Esophagus (tissue), 2 donors: ENCODE results near the gene RET. TPM values are rescaled to one million over a fixed set of nuclear protein-coding genes. Genes with fewer than 3 reads are reported as not detected.

Source experiments
- H3K27ac ChIP-seq, 2 donors: one replicate each; pipeline ENCODE4 v1.5.1; 2013; ENCODE audit warnings: low read depth in 2 of 2, mild to moderate bottlenecking in 2 of 2, inconsistent platforms in 1 of 2, low read length in 1 of 2, moderate library complexity in 1 of 2
- H3K27me3 ChIP-seq, 2 donors: one replicate each; pipeline ENCODE4 v1.6.1; 2013; ENCODE audit warnings: low read length in 2 of 2, control low read depth in 1 of 2, mild to moderate bottlenecking in 1 of 2; ENCODE audit not compliant: insufficient read depth in 2 of 2, control insufficient read depth in 1 of 2
- H3K36me3 ChIP-seq, 2 donors: one replicate each; pipeline ENCODE4 v1.6.1; 2013; ENCODE audit warnings: low read length in 1 of 2; ENCODE audit not compliant: control insufficient read depth in 2 of 2, insufficient read depth in 2 of 2
- H3K4me1 ChIP-seq, 2 donors: one replicate each; pipeline ENCODE4 v1.6.1; 2013; ENCODE audit warnings: low read length in 1 of 2; ENCODE audit not compliant: control insufficient read depth in 2 of 2, insufficient read depth in 2 of 2
- H3K4me3 ChIP-seq, 2 donors: one replicate each; pipeline ENCODE4 v1.5.1; 2013; ENCODE audit warnings: low read length in 2 of 2, mild to moderate bottlenecking in 2 of 2, low read depth in 1 of 2, moderate library complexity in 1 of 2
- H3K9me3 ChIP-seq, 2 donors: one replicate each; pipeline ENCODE4 v1.6.1; 2013; ENCODE audit warnings: mild to moderate bottlenecking in 2 of 2, low read depth in 1 of 2, low read length in 1 of 2, moderate library complexity in 1 of 2; ENCODE audit not compliant: control insufficient read depth in 2 of 2, insufficient read depth in 1 of 2
- WGBS, 2 donors: extraction: QIAGEN DNeasy Blood & Tissue Kit; methylation state at CpG; one replicate each; pipeline ENCODE4 v1.1.7; 2013; 5-methylcytosine and 5-hydroxymethylcytosine counted together
- polyA plus RNA-seq, 2 donors: library from polyadenylated mRNA; stranded (reverse); fragments of 200-250 nt; gene quantifications; one replicate each; pipeline ENCODE4 v1.2.3, GENCODE V29; 2013
- donor health status: healthy with polysubstance abuse.
- donor health status: Bipolar disorder and iron deficiency.

Gene RET
- polyA plus RNA-seq, 2 donors: 0.07 to 0.10 TPM

- H3K27me3 ChIP-seq: no peaks in the 10 kb centered on the region
- 77 to 80% methylated on average over 13 to 15 of the region's 15 CpGs for WGBS, 2 donors
These were observed 37.9 kb upstream of the RET start for GRCh38 chr10:43038783-43039623.

DNA sequence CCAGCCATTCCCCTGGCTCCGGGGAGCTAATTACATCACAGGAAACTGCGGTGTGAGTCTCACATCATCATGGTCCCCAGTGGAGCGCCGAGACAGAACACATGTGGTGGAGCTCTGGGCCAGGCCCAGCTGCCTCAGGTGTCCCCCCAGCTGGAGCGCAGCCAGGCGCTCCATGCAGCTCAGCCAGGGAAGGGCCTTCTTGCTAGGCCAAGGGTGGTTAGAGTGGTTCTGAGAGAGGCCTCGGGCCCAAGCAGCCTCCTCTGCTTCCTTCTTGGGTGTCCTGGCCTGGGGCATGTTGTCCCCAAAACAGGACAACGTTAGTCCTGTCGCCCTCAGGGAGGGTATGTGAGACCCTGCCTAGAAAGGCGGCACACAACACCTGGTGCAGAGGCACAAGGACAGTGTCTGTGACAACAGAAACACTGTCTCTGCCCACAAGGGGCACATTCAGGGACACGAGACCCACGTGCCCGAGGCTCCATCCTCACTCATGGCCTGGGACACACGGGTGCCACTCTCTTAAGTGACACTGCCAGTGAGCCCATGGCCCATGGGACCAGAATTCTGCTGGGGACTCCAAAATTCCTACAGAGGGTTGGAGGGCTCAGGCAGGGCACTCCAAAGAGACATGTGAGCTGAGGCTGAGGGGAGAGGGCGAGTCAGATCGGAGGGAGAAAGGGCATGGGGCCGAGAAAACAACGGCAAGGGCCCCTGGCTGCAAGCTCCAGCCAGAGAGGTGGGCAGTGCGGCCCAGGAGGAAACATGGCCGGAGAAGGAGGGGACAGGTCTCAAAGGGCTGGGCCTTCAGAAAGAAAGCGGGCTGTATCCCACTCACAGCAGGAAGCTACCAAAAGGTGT lies 37.0 kb upstream of the RET start:
- Histone ChIP-seq H3K4me1 (no peaks in the 10 kb centered on the region), H3K9me3 (no peaks in the 10 kb centered on the region), H3K36me3 (no peaks in the 10 kb centered on the region), H3K4me3 (no peak overlapping the region), H3K27ac (no peak overlapping the region), H3K27me3 (no peaks in the 10 kb centered on the region)
- 83 to 86% methylated on average over 21 of the region's 21 CpGs for WGBS, 2 donors

More at GRCh38 chr10:43038783-43039623, 37.9 kb upstream of the RET start:
- H3K27ac ChIP-seq: no peak overlapping the region
- H3K36me3 ChIP-seq: no peaks in the 10 kb centered on the region
- H3K4me1 ChIP-seq: no peaks in the 10 kb centered on the region
- no peaks in the 10 kb centered on the region for H3K9me3 ChIP-seq
- no peak overlapping the region for H3K4me3 ChIP-seq

GRCh38 chr10:43040482-43041256 lies 36.2 kb upstream of the RET start:
- no peak overlapping the region for H3K27ac ChIP-seq
- no peaks in the 10 kb centered on the region for H3K9me3 ChIP-seq
- WGBS, 2 donors: 89% methylated on average over 5 to 6 of the region's 6 CpGs

DNA sequence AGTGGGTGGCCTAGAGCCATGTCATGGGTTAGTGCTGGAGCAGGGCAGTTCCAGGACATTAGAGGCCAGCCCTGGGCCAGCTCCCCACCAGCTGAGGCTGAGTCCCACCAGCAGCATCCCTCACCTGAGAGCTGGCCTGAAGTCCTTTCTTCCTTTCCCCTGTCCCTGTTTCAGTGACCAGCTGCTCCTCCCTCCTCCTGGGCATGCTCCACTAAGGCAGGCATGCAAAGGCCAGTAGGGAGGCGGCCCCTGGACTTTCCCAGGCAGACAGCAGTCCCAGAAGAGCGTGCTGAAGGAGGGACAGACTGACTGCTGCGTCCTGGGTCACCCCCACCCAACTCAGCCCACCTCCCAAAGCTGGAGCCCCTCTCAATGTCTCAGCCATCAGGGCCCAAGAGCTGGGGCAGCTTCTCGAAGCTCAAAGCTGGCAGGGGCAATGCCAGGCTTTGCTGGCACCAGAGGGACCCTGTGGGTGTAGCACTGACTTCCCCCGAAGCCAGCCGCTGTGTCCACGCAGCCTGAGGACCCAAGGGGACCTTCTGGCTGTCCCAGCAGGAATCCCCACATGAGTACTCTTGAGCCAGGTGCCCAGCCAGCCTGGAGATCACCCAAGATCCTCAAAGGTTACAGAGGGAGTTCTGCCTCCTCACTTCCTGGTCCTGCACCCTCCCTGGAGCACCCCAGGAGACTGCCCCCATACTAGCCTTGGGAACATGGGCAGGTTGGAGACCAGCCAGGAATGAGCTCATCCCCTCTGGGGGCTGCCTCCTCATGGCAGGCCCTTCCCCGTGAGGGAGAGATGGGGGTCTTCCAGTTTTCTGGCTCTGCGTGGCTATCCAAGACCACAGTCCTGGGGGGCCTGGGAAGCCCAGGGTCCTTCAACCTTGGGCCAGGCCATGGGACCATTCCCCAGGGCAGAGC lies 35.2 kb upstream of the RET start:
- no peaks in the 10 kb centered on the region for H3K27me3 ChIP-seq
- H3K9me3 ChIP-seq: no peaks in the 10 kb centered on the region
- no peaks in the 10 kb centered on the region for H3K4me1 ChIP-seq
- no peak overlapping the region for H3K4me3 ChIP-seq
- 81 to 86% methylated on average over 9 of the region's 9 CpGs for WGBS, 2 donors
- no peaks in the 10 kb centered on the region for H3K36me3 ChIP-seq
- no peak overlapping the region for H3K27ac ChIP-seq

More at GRCh38 chr10:43040482-43041256, 36.2 kb upstream of the RET start:
- no peaks in the 10 kb centered on the region for H3K27me3 ChIP-seq
- H3K36me3 ChIP-seq: no peaks in the 10 kb centered on the region
- H3K4me1 ChIP-seq: no peaks in the 10 kb centered on the region
- H3K4me3 ChIP-seq: no peak overlapping the region

DNA sequence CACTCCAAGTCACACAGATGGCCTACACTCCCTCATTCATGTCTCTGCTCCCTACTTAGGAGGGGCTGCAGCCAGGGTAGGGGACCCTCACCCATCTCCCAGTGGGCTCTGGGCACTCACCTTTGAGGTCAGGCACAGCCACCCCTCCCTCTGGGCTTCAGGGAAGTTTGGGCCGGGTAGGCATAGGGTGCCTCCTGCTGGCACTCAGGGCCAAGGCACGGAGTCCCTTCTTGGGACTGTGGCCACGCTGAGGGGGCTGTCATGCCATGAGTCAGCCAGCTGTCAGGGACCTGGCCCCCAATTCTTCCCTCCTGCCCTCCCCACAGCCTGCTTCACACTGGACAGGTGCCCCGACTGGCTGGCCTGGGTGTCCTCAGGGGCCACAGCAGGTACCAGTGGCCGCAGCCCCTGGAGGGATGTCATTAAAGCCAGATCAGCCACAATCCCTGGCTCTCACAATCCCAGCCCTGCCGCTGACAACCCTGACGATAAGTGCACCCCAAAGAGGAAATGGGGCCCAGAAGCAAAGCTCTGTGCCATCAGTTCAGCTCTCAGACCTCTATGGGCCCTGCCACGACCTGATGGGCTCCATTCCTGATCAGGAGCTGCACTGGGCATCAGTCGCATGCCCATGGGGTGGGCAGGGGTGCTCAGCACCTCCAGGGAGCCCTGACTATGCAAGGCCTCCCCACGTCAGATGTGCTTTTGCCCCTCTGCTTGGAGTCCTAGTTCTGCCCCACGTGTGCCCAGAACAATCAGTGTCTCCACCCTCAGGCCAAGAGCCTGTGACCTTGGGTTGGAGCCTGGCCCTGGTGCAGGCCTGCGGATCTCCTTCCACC lies 34.1 kb upstream of the RET start:
- no peaks in the 10 kb centered on the region for H3K9me3 ChIP-seq
- no peaks in the 10 kb centered on the region for H3K36me3 ChIP-seq
- WGBS, 2 donors: 84 to 88% methylated on average over 12 of the region's 12 CpGs
- no peaks in the 10 kb centered on the region for H3K4me1 ChIP-seq
- H3K27ac ChIP-seq: no peak overlapping the region
- H3K27me3 ChIP-seq: no peaks in the 10 kb centered on the region
- no peak overlapping the region for H3K4me3 ChIP-seq

- H3K4me3 ChIP-seq: no peak overlapping the region
- 82 to 88% methylated on average over 8 to 9 of the region's 9 CpGs for WGBS, 2 donors
- no peak overlapping the region for H3K27ac ChIP-seq
- H3K4me1 ChIP-seq: no peaks in the 10 kb centered on the region
- H3K9me3 ChIP-seq: no peaks in the 10 kb centered on the region
- no peaks in the 10 kb centered on the region for H3K36me3 ChIP-seq
- H3K27me3 ChIP-seq: no peaks in the 10 kb centered on the region
These were observed 33.5 kb upstream of the RET start for GRCh38 chr10:43043342-43043772.

GRCh38 chr10:43043773-43044447 lies 33.0 kb upstream of the RET start:
- Histone ChIP-seq H3K36me3 (no peaks in the 10 kb centered on the region), H3K27me3 (peaks cover 0 to 2% of the 10 kb centered on the region in 2 donors), H3K4me1 (no peaks in the 10 kb centered on the region), H3K9me3 (no peaks in the 10 kb centered on the region), H3K4me3 (no peak overlapping the region), H3K27ac (no peak overlapping the region)
- 72 to 73% methylated on average over 9 of the region's 9 CpGs for WGBS, 2 donors

- WGBS, 2 donors: 56 to 68% methylated on average over 10 of the region's 10 CpGs
- Histone ChIP-seq H3K27ac (no peak overlapping the region), H3K4me3 (no peak overlapping the region)
These were observed 32.4 kb upstream of the RET start for GRCh38 chr10:43044448-43044921.

More at GRCh38 chr10:43044448-43044921, 32.4 kb upstream of the RET start:
- no peaks in the 10 kb centered on the region for H3K4me1 ChIP-seq
- peaks cover 0 to 3% of the 10 kb centered on the region in 2 donors for H3K27me3 ChIP-seq
- H3K9me3 ChIP-seq: no peaks in the 10 kb centered on the region
- no peaks in the 10 kb centered on the region for H3K36me3 ChIP-seq
